GM15510 (cell line): Measurements from ENCODE around the gene FANCM.

ENCODE experiments used
- POLR2A ChIP-seq: IDR thresholded peaks from 3 replicates; pipeline ENCODE4 v1.6.1; 2011; ENCODE audit warnings: borderline replicate concordance; ENCODE audit not compliant: insufficient read length; ENCODE audit errors: extremely low read depth

Gene FANCM

GRCh38 chr14:45135659-45136395, at the start of gene FANCM:
FANCM (plus strand) TSS chr14:45135930; CDS start chr14:45136032, 102 bp downstream.
- TF ChIP-seq POLR2A, result peak; percentile 64

GRCh38 chr14:45089813-45090212, 45.9 kb upstream of the FANCM start:
- no peak for TF ChIP-seq POLR2A

GRCh38 chr14:45091710-45092109, 44.0 kb upstream of the FANCM start:
- TF ChIP-seq POLR2A, result no peak

GRCh38 chr14:45094275-45094674, 41.5 kb upstream of the FANCM start:
- TF ChIP-seq POLR2A, result no peak

GRCh38 chr14:45095143-45095542, 40.6 kb upstream of the FANCM start:
- no peak for TF ChIP-seq POLR2A

- no peak for TF ChIP-seq POLR2A
These were observed 39.5 kb upstream of the FANCM start for GRCh38 chr14:45096218-45096617.

- no peak for TF ChIP-seq POLR2A
These were observed 31.9 kb upstream of the FANCM start for GRCh38 chr14:45103806-45104205.

GRCh38 chr14:45104561-45104960, 31.2 kb upstream of the FANCM start:
- no peak for TF ChIP-seq POLR2A

GRCh38 chr14:45112896-45113781, 22.6 kb upstream of the FANCM start:
- no peak for TF ChIP-seq POLR2A

GRCh38 chr14:45114327-45114726, 21.4 kb upstream of the FANCM start:
- no peak for TF ChIP-seq POLR2A

- no peak for TF ChIP-seq POLR2A
These were observed 17.1 kb upstream of the FANCM start for GRCh38 chr14:45118594-45118993.

GRCh38 chr14:45120096-45120495, 15.6 kb upstream of the FANCM start:
- no peak for TF ChIP-seq POLR2A

- TF ChIP-seq POLR2A, result no peak
These were observed 12.5 kb upstream of the FANCM start for GRCh38 chr14:45123271-45123670.

- TF ChIP-seq POLR2A, result no peak
These were observed 10.0 kb upstream of the FANCM start for GRCh38 chr14:45125754-45126153.

GRCh38 chr14:45128963-45129629, 6.6 kb upstream of the FANCM start:
- no peak for TF ChIP-seq POLR2A
